Esophagus squamous epithelium (tissue), 5 donors: ENCODE measurements around the gene PHIP. TPM values are rescaled to one million over a fixed set of nuclear protein-coding genes. Genes with fewer than 3 reads are reported as not detected.

ENCODE experiments used
- DNase-seq: peaks from one replicate; lab custom pipeline; 2025; lab: John Stamatoyannopoulos, UW
- H3K27ac ChIP-seq, 4 donors: fragments of 200-600 bp; sonication (generic); one replicate each; pipeline ENCODE4 v1.5.1; 2016 to 2019; ENCODE audit warnings: mild to moderate bottlenecking in 1 of 4
- H3K27me3 ChIP-seq, 4 donors: fragments of 200-600 bp; sonication (generic); 1 replicate in 3 of 4; 2 replicates in 1 of 4; pipeline versions ENCODE4 v1.5.1 to v1.6.0; 2017 to 2021; ENCODE audit warnings: antibody characterized with exemption in 1 of 4
- H3K36me3 ChIP-seq, 3 donors: fragments of 200-600 bp; sonication (generic); one replicate each; pipeline ENCODE4 v1.5.1; 2016 to 2019
- H3K4me1 ChIP-seq, 3 donors: fragments of 200-600 bp; sonication (generic); one replicate each; pipeline ENCODE4 v1.5.1; 2017 to 2019
- H3K4me3 ChIP-seq, 4 donors: fragments of 200-600 bp; sonication (generic); 1 replicate in 3 of 4; 2 replicates in 1 of 4; pipeline ENCODE4 v1.5.1; 2016 to 2019; ENCODE audit warnings: mild to moderate bottlenecking in 2 of 4, moderate library complexity in 1 of 4
- H3K9me3 ChIP-seq, 3 donors: fragments of 200-600 bp; sonication (generic); one replicate each; pipeline ENCODE4 v1.5.1; 2016 to 2019
- POLR2A ChIP-seq, 4 donors: fragments of 450-650 bp; IDR thresholded peaks; one replicate each; pipeline ENCODE4 v1.6.1; 2017; ENCODE audit warnings: antibody characterized with exemption in 4 of 4, mild to moderate bottlenecking in 4 of 4, moderate library complexity in 3 of 4
- WGBS, 2 donors: methylation state at CpG; one replicate each; pipeline ENCODE4 v1.1.5; 2018; 5-methylcytosine and 5-hydroxymethylcytosine counted together
- intact Hi-C: fragments of 100-400 bp; cut with DNase I; formaldehyde crosslinking; loops from one replicate; pipeline ENCODE4 v1.15.0; 2022
- total RNA-seq, 4 donors: library from RNA; depleted of rRNA; stranded (reverse); fragments of >200 nt; gene quantifications; one replicate each; pipeline ENCODE4 v1.1.0, GENCODE V29; 2016
- TF ChIP-seq, protein P1 (sequence below), 6 experiments: fragments of 450-650 bp in 4 of 6; fragments of 200-600 bp in 2 of 6; sonication (generic) in 2 of 6; IDR thresholded peaks; one replicate each; pipeline ENCODE4 v1.5.1; 2016 to 2019; ENCODE audit warnings: antibody characterized with exemption in 6 of 6, mild to moderate bottlenecking in 4 of 6, moderate library complexity in 4 of 6
- donor health status: DM: yes; HTN: yes; CAD: no.

Gene PHIP
- total RNA-seq, 4 donors from 2014 or later: 11.5 to 24.0 (median 17.1) TPM

DNA sequence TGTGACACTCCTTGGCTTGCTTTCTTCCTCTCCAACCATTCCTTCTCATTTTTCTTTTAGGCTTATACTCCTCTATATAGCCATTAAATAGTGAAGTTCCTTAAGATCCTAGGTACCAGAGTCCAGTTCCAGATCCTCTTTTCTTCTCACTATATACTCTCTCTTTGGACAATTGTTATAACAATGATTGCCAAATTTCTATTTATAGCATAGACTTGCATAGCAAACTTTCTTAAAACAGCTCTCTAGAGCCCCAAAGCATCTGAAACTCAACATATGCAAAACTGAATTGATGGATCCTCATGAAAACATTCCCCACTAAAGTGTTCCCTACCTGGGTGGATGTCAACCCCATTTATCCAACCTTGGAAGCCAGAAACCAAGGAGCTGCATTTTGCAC is 13.4 kb downstream of the PHIP start:
- intact Hi-C loops: no loop called here
- Histone ChIP-seq H3K36me3 (peaks cover 0 to 18% (median 0%) of the 10 kb centered on the region in 3 donors), H3K4me3 (no peak overlapping the region), H3K27me3 (no peaks in the 10 kb centered on the region), H3K4me1 (peaks cover 0 to 15% (median 4%) of the 10 kb centered on the region in 3 donors), H3K9me3 (no peaks in the 10 kb centered on the region), H3K27ac (no peak overlapping the region)
- TF ChIP-seq, protein P1, sequence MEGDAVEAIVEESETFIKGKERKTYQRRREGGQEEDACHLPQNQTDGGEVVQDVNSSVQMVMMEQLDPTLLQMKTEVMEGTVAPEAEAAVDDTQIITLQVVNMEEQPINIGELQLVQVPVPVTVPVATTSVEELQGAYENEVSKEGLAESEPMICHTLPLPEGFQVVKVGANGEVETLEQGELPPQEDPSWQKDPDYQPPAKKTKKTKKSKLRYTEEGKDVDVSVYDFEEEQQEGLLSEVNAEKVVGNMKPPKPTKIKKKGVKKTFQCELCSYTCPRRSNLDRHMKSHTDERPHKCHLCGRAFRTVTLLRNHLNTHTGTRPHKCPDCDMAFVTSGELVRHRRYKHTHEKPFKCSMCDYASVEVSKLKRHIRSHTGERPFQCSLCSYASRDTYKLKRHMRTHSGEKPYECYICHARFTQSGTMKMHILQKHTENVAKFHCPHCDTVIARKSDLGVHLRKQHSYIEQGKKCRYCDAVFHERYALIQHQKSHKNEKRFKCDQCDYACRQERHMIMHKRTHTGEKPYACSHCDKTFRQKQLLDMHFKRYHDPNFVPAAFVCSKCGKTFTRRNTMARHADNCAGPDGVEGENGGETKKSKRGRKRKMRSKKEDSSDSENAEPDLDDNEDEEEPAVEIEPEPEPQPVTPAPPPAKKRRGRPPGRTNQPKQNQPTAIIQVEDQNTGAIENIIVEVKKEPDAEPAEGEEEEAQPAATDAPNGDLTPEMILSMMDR (IDR thresholded peaks at IDR 0.05): no peak
- TF ChIP-seq POLR2A (IDR thresholded peaks at IDR 0.05): no peak
- DNase-seq: no peak

DNA sequence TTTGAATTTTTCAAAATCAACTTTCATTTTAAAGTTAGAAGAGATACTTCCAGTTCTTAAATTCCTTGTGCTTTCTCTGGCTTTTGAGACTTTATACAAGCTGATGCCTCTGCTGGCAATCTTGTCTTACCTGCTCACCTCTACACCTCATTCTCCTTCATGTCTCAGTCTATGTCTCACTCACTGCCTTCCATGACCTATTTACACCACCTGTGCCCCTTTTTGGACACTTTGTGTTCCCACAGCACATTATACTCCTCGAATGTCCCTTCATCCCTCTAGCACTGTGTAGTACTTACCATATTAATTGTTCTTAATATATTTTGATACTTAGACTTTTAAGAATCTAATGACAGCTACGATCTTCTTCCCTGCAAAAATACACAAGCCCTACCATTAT is 15.3 kb downstream of the PHIP start:
- TF ChIP-seq, protein P1 (IDR thresholded peaks at IDR 0.05): no peak
- no peak for TF ChIP-seq POLR2A (IDR thresholded peaks at IDR 0.05)
- intact Hi-C loops: no loop called here
- WGBS, 2 donors: 88 to 93% methylated on average over 2 of the region's 2 CpGs

GRCh38 chr6:79057746-79058145 is 20.3 kb downstream of the PHIP start:
- Histone ChIP-seq H3K36me3 (peaks cover 0 to 68% (median 4%) of the 10 kb centered on the region in 3 donors), H3K4me1 (peaks cover 0 to 15% (median 0%) of the 10 kb centered on the region in 3 donors), H3K27ac (no peak overlapping the region), H3K27me3 (no peaks in the 10 kb centered on the region), H3K4me3 (no peak overlapping the region), H3K9me3 (no peaks in the 10 kb centered on the region)
- intact Hi-C loops: no loop called here
- 84 to 100% methylated on average over 1 of the region's 1 CpG for WGBS, 2 donors
- no peak for TF ChIP-seq POLR2A (IDR thresholded peaks at IDR 0.05)
- TF ChIP-seq, protein P1 (IDR thresholded peaks at IDR 0.05): no peak
- no peak for DNase-seq

More for the DNA sequence above, 15.3 kb downstream of the PHIP start:
- Histone ChIP-seq H3K27ac (no peak overlapping the region), H3K4me3 (no peak overlapping the region), H3K36me3 (peaks cover 0 to 35% (median 0%) of the 10 kb centered on the region in 3 donors), H3K9me3 (no peaks in the 10 kb centered on the region), H3K4me1 (peaks cover 0 to 22% (median 4%) of the 10 kb centered on the region in 3 donors), H3K27me3 (no peaks in the 10 kb centered on the region)
- DNase-seq: no peak

- intact Hi-C loops: no loop called here
- Histone ChIP-seq H3K4me1 (peaks cover 0 to 15% (median 0%) of the 10 kb centered on the region in 3 donors), H3K36me3 (peaks cover 0 to 81% (median 5%) of the 10 kb centered on the region in 3 donors), H3K4me3 (no peak overlapping the region), H3K27ac (no peak overlapping the region), H3K9me3 (no peaks in the 10 kb centered on the region), H3K27me3 (no peaks in the 10 kb centered on the region)
- DNase-seq: no peak
- WGBS, 2 donors: 61 to 80% methylated on average over 1 of the region's 1 CpG
- no peak for TF ChIP-seq POLR2A (IDR thresholded peaks at IDR 0.05)
- TF ChIP-seq, protein P1 (IDR thresholded peaks at IDR 0.05): no peak
Measured at GRCh38 chr6:79056226-79056625, 21.8 kb downstream of the PHIP start.

DNA sequence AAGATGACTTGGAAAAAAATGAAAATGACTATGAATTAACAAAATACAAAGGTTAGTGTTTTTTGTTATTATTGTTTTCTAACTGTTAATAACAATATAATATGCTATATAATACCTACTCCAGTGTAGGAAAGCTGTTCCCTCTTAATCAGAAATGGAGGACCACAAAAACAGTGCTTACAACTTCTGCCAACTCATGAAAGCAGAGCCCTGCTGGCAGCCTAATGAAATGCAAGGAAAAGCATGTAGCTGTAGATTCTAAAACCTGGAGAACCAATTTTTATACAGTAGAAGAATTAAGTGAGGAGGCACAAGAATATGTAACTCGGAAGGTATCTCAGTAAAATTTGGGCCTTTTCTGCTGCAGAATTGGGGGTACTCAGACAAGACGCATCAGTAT is 29.4 kb downstream of the PHIP start:
- WGBS, 2 donors: 92 to 95% methylated on average over 2 of the region's 2 CpGs
- Histone ChIP-seq H3K27me3 (no peaks in the 10 kb centered on the region), H3K36me3 (peaks cover 0 to 47% (median 5%) of the 10 kb centered on the region in 3 donors), H3K9me3 (no peaks in the 10 kb centered on the region), H3K4me3 (no peak overlapping the region), H3K27ac (no peak overlapping the region), H3K4me1 (no peaks in the 10 kb centered on the region)
- no peak for DNase-seq
- TF ChIP-seq, protein P1 (IDR thresholded peaks at IDR 0.05): peak in 3 of 6 experiments; percentile 18 to 51 (median 43)
- TF ChIP-seq POLR2A (IDR thresholded peaks at IDR 0.05): no peak
- intact Hi-C loops: no loop called here
